ENCODE measurements around the gene RPTOR. TPM values are rescaled to one million over a fixed set of nuclear protein-coding genes. Genes with fewer than 3 reads are reported as not detected.
A peak's percentile ranks its signal among the peaks of the same experiment; 100 is the strongest.

The RPTOR gene
- total RNA-seq, 2 experiments from 2014 or later = 88.9 to 91.8 TPM

DNA sequence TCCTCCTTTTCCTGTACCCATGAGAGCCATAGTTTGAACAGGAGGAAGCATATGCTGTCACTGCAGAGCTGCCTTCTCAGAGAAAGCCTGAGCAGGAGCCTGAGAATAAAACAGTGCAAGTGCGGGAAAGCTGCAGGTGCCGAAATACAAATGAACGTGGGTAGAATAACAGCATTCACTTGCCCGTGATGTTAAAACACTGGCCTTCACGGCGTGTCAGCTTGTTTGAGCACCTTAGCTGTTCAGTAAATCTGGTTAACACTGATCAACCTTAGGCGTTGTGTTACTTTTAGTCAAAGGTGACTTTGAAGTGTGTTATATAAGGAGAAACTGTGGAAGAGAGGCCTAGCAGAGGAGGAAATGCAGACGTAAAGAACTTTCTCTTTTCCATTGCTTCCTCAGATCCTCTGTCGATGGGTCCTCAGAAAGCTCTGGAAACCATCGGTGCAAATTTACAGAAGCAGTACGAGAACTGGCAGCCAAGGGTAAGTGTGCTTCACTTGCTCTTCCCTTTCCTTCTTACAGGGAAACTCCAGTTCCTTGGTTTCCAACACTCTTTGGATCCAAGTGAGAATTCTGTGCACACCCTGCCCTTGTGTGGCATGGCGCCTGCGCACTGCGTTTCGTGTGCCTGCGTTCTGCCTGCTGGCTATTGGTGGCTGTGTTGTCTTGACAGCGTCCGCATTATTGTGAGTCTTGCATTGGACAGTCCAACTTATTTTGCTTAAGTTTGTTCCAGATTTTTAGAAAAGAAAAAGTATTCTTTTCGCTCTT lies 98.9 kb downstream of the RPTOR start:
- Mint-ChIP-seq H3K36me3 (ENCODE audit: low read depth) (peaks cover 28% of the 10 kb centered on the region), H3K4me1 (peaks cover 21% of the 10 kb centered on the region), H3K4me3 (no peak overlapping the region), H3K9me3 (no peaks in the 10 kb centered on the region), H3K27me3 (no peaks in the 10 kb centered on the region), H3K27ac (no peak overlapping the region)
- POLR2A ChIA-PET = no interaction called here
- no peak for DNase-seq
- CTCF ChIA-PET = no interaction called here

GRCh38 chr17:80644536-80644935 lies 99.9 kb downstream of the RPTOR start:
- ChIA-PET CTCF (no interaction called here), POLR2A (no interaction called here)
- Mint-ChIP-seq H3K36me3 (ENCODE audit: low read depth) (peaks cover 36% of the 10 kb centered on the region), H3K4me1 (peaks cover 32% of the 10 kb centered on the region), H3K27ac (no peak overlapping the region), H3K27me3 (no peaks in the 10 kb centered on the region), H3K4me3 (no peak overlapping the region), H3K9me3 (no peaks in the 10 kb centered on the region)
- DNase-seq = no peak

DNA sequence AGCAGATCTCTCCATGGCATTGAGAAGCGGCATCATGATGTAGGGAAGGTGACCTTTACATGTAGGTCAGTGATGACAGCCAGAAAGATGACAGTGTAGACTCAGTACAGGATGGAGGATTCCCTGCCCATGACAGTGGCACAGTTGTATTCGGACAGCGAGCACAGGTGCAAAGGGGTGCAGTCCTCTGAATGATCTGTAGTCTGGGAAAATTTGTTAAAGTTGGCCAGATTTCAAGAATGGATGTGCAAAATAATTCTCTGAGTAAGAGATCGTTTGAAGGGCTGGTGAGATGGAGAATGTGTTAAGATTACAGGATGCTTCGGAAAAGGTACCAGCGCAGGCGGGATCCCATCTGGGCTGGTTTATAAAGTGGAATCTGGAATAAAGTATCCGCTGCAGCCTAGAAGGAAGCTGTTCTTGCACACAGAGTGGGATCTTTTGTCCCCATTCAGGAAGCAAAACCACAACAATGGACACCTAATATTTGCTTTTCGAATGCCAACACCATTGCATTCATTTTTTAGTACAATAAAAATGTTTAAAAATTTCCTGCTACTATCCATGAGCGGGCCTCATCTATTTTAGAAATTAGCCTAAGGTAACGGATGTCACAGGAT lies 101.2 kb downstream of the RPTOR start:
- peaks cover under 1% of the 10 kb centered on the region for H3K9me3 Mint-ChIP-seq
- H3K27me3 Mint-ChIP-seq = no peaks in the 10 kb centered on the region
- H3K27ac Mint-ChIP-seq = no peak overlapping the region
- POLR2A ChIA-PET = no interaction called here
- H3K4me1 Mint-ChIP-seq = peaks cover 43% of the 10 kb centered on the region
- peaks cover 43% of the 10 kb centered on the region for H3K36me3 Mint-ChIP-seq (ENCODE audit: low read depth)
- CTCF ChIA-PET = no interaction called here
- no peak for DNase-seq
- H3K4me3 Mint-ChIP-seq = no peak overlapping the region

GRCh38 chr17:80646328-80646727 lies 101.7 kb downstream of the RPTOR start:
- H3K27me3 Mint-ChIP-seq = no peaks in the 10 kb centered on the region
- peaks cover 5% of the 10 kb centered on the region for H3K9me3 Mint-ChIP-seq
- peaks cover 48% of the 10 kb centered on the region for H3K4me1 Mint-ChIP-seq
- no peak for DNase-seq
- peaks cover 48% of the 10 kb centered on the region for H3K36me3 Mint-ChIP-seq (ENCODE audit: low read depth)
- CTCF ChIA-PET = no interaction called here
- no peak overlapping the region for H3K4me3 Mint-ChIP-seq
- POLR2A ChIA-PET = no interaction called here
- H3K27ac Mint-ChIP-seq = no peak overlapping the region

- H3K36me3 Mint-ChIP-seq (ENCODE audit: low read depth) = peaks cover 52% of the 10 kb centered on the region
- H3K4me3 Mint-ChIP-seq = no peak overlapping the region
- peaks cover 5% of the 10 kb centered on the region for H3K9me3 Mint-ChIP-seq
- H3K27ac Mint-ChIP-seq = peak overlapping the region; percentile 17
- H3K27me3 Mint-ChIP-seq = no peaks in the 10 kb centered on the region
- no peak for DNase-seq
- CTCF ChIA-PET = interaction anchor here (0.7 to 1.1 kb wide), 5 partner anchors 12 to 152 kb away, joined by 3 read pairs; no protein-coding TSS in a partner anchor
- H3K4me1 Mint-ChIP-seq = peaks cover 56% of the 10 kb centered on the region
- POLR2A ChIA-PET = interaction anchor here (0.9 to 3.1 kb wide), 3 partner anchors 9 to 242 kb away, joined by 3 to 15 read pairs (median 3); no protein-coding TSS in a partner anchor
Measured at GRCh38 chr17:80647746-80648145, 103.1 kb downstream of the RPTOR start.

DNA sequence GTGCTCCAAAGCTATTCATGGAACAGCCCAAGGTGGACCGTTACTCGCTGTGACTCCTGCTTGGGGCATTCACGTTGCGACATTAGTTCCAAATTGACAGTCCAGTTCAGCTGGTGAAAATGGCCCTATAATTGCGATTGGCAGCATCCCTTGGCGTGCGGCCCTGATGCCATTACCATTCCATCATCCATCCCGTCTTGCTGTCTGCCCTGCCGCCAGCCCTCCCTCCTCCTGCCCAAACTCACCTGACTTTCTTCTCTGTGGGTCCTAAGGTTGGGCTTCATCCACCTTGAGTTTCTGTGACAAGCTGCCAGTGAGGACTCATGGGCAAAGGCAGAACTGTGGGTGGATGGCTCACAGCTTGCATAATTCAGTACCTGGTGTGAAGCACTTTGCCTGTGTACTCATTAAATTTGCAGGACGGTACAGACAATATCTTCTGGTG lies 104.6 kb downstream of the RPTOR start:
- POLR2A ChIA-PET = interaction anchor here (0.6 to 3.1 kb wide), 7 partner anchors 10 to 243 kb away, joined by 3 to 15 read pairs (median 4); partner anchors contain the start of gene RPTOR
- DNase-seq = no peak
- Mint-ChIP-seq H3K4me1 (peaks cover 58% of the 10 kb centered on the region), H3K27ac (peak overlapping the region; percentile 81), H3K9me3 (peaks cover 10% of the 10 kb centered on the region), H3K4me3 (no peak overlapping the region), H3K36me3 (ENCODE audit: low read depth) (peaks cover 49% of the 10 kb centered on the region), H3K27me3 (no peaks in the 10 kb centered on the region)
- CTCF ChIA-PET = interaction anchor here (1.0 to 2.1 kb wide), 7 partner anchors 8 to 251 kb away, joined by 3 to 7 read pairs (median 4); no protein-coding TSS in a partner anchor

DNA sequence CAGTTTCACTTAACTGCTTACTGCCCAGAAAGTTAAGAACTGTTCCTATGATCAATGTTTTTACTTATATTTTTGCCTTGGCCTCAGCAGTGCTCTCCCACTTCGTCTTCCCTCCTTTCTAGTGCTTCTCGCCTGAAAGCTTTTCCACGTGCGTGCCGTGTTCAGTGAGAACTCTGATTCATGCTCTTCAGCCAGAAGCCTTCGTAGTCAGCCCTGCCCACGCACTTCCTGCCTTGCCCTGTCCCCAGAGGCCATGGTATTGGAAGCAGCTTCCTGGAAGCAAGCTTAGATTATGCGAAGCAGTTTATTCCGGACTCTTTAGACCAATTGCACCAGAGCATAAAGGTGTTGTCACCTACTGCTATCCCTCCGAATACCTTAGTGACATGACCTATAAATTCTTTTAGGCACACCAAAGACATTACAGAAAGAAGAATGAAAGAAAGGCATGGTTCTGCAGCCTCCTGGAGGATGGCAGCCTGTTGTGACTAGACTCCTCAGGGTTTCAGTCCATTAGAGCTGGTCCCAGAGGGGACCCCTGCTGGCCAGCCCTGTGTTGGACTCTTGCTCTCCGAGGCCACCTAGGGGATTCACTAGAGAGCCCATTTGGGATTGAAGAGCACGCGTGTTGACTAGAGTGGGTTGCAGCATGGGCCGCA lies 105.2 kb downstream of the RPTOR start:
- peaks cover 10% of the 10 kb centered on the region for H3K9me3 Mint-ChIP-seq
- peak overlapping the region; percentile 81 for H3K27ac Mint-ChIP-seq
- peak overlapping the region; percentile 12 for H3K4me3 Mint-ChIP-seq
- H3K36me3 Mint-ChIP-seq (ENCODE audit: low read depth) = peaks cover 48% of the 10 kb centered on the region
- CTCF ChIA-PET = interaction anchor here (1.0 to 2.1 kb wide), 7 partner anchors 8 to 250 kb away, joined by 3 to 7 read pairs (median 4); no protein-coding TSS in a partner anchor
- H3K27me3 Mint-ChIP-seq = no peaks in the 10 kb centered on the region
- peaks cover 58% of the 10 kb centered on the region for H3K4me1 Mint-ChIP-seq
- POLR2A ChIA-PET = interaction anchor here (0.6 to 3.1 kb wide), 9 partner anchors 11 to 243 kb away, joined by 3 to 15 read pairs (median 4); partner anchors contain the start of gene RPTOR
- DNase-seq = peak; percentile 74

DNA sequence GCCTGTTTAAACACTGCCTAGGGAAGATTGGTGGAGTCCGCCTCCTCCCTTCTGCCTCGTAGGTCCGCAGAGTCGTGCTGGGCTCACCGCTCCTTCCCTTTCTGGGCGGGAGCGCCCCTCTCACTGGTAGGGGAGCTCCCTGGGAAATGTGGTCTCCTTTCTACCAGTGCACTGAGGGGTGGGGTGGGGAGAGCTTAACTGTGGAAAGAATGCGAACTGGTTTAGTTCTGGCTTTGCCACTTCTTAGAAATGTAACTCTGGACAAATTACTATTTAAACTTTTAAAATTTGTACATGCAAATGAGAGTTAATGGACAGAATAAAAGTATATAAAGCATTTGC lies 105.7 kb downstream of the RPTOR start:
- no peak overlapping the region for H3K27ac Mint-ChIP-seq
- peaks cover 45% of the 10 kb centered on the region for H3K36me3 Mint-ChIP-seq (ENCODE audit: low read depth)
- H3K27me3 Mint-ChIP-seq = no peaks in the 10 kb centered on the region
- peaks cover 58% of the 10 kb centered on the region for H3K4me1 Mint-ChIP-seq
- no peak for DNase-seq
- peaks cover 10% of the 10 kb centered on the region for H3K9me3 Mint-ChIP-seq
- H3K4me3 Mint-ChIP-seq = no peak overlapping the region
- ChIA-PET CTCF (interaction anchor here (1.5 to 2.1 kb wide), 5 partner anchors 45 to 250 kb away, joined by 3 to 7 read pairs (median 5); no protein-coding TSS in a partner anchor), POLR2A (interaction anchor here (1.2 to 3.1 kb wide), 7 partner anchors 12 to 207 kb away, joined by 3 to 15 read pairs (median 4); partner anchors contain the start of gene RPTOR)

DNA sequence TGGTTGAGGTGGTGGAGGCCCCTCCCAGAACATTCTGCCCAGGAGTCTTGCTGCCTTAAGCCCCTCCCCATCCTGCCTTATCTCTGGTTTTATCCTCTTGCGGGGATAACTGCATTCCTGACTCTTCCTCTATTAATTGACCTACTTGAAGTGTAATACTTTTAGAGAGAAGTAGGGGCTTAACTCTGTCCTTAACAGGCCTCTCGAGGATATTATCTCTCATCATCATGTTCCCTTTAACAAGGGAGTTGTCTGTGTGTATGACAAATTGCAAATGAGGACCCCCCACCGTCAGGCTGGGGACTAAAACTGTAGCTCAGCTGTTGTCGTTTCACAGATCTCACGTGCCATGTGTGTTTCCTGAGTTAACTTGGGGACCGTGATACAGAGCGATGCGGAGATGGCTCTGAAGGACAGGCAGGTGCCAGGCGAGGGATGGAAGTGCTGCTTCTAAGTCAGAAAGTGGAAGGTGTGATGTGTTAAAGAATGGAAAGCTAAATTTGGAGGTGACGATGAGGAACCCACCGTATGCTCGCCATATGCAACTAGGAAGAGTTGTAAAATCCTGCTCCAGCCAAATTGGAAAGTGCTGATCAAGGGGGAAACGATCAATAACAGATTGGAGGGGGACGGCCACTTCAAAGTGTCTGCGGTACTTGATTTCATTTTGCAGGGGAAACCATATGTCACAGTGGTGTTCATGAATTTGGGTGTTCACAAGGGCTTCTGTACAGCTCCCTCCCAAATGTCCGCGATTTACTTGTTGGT lies 106.3 kb downstream of the RPTOR start:
- POLR2A ChIA-PET = interaction anchor here (1.2 to 2.6 kb wide), 3 partner anchors 13 to 206 kb away, joined by 4 to 10 read pairs (median 4); no protein-coding TSS in a partner anchor

GRCh38 chr17:80652756-80653330 lies 108.2 kb downstream of the RPTOR start:
- Mint-ChIP-seq H3K4me3 (no peak overlapping the region), H3K36me3 (ENCODE audit: low read depth) (peaks cover 46% of the 10 kb centered on the region), H3K27me3 (no peaks in the 10 kb centered on the region), H3K27ac (peak overlapping the region; percentile 32), H3K4me1 (peaks cover 49% of the 10 kb centered on the region), H3K9me3 (peaks cover 19% of the 10 kb centered on the region)
- ChIA-PET CTCF (no interaction called here), POLR2A (no interaction called here)
- no peak for DNase-seq

More for the DNA sequence above, 106.3 kb downstream of the RPTOR start:
- Mint-ChIP-seq H3K27ac (no peak overlapping the region), H3K4me1 (peaks cover 59% of the 10 kb centered on the region), H3K4me3 (no peak overlapping the region), H3K36me3 (ENCODE audit: low read depth) (peaks cover 45% of the 10 kb centered on the region), H3K9me3 (peaks cover 10% of the 10 kb centered on the region), H3K27me3 (no peaks in the 10 kb centered on the region)
- DNase-seq = no peak
- CTCF ChIA-PET = interaction anchor here (1.5 kb wide), 1 partner anchor 227 kb away, joined by 3 read pairs; no protein-coding TSS in a partner anchor

GRCh38 chr17:80653856-80654255 lies 109.2 kb downstream of the RPTOR start:
- ChIA-PET POLR2A (no interaction called here), CTCF (no interaction called here)
- Mint-ChIP-seq H3K27ac (no peak overlapping the region), H3K9me3 (peaks cover 26% of the 10 kb centered on the region), H3K4me1 (peaks cover 41% of the 10 kb centered on the region), H3K4me3 (no peak overlapping the region), H3K27me3 (no peaks in the 10 kb centered on the region), H3K36me3 (ENCODE audit: low read depth) (peaks cover 51% of the 10 kb centered on the region)
- DNase-seq = no peak

GRCh38 chr17:80655608-80656007 lies 111.0 kb downstream of the RPTOR start:
- no peaks in the 10 kb centered on the region for H3K27me3 Mint-ChIP-seq
- H3K9me3 Mint-ChIP-seq = peaks cover 28% of the 10 kb centered on the region
- H3K27ac Mint-ChIP-seq = no peak overlapping the region
- no peak for DNase-seq
- H3K36me3 Mint-ChIP-seq (ENCODE audit: low read depth) = peaks cover 40% of the 10 kb centered on the region
- POLR2A ChIA-PET = no interaction called here
- CTCF ChIA-PET = no interaction called here
- no peak overlapping the region for H3K4me3 Mint-ChIP-seq
- peaks cover 24% of the 10 kb centered on the region for H3K4me1 Mint-ChIP-seq

Data from activated CD4-positive, alpha-beta memory T cell treated with anti-CD3 and anti-CD28 coated beads, Interleukin-2, amount 10 ng/mL, durations not matched to agents 7 days and 5 days (primary cell).